Endothelial cell of hepatic sinusoid (primary cell): ENCODE results near the gene KAZALD1.

Experiments
- in situ Hi-C: cut with HindIII; loops from 2 replicates; pipeline ENCODE4 v1.10.0; 2017; ENCODE audit warnings: low sequenced_read_pairs

The KAZALD1 gene

DNA sequence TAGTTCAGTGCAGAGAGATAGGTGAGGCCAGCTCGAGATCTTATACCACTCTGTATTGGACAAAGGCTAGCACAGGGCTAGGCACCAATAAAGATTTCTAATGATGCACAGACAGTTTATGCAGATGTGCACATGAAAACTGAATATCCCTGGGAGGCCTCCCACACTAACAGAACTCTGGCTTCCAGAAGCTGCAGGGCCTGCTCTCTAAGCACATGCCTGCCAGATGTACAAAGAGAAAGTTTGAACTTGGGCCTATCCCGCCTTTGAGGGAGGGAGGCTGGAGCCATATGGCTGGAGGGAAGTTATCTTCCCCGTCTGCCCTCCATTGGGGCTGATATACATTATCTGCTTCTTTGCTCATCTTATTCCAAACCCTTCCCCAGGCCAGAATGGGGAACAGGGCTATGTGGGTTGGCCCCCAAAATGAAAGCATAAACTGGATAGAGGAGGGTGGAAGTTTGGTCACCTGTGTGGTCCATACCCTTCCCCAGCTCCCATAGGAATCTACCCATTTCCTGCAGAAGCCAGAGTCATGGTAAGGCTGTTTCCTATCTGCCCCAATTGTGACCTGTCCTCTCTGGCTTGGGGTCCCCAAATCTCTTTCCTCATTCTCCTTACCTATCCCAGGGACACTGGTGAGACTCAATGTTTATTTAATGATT lies 3.8 kb downstream of the KAZALD1 start:
- in situ Hi-C loops, result no loop called here

DNA sequence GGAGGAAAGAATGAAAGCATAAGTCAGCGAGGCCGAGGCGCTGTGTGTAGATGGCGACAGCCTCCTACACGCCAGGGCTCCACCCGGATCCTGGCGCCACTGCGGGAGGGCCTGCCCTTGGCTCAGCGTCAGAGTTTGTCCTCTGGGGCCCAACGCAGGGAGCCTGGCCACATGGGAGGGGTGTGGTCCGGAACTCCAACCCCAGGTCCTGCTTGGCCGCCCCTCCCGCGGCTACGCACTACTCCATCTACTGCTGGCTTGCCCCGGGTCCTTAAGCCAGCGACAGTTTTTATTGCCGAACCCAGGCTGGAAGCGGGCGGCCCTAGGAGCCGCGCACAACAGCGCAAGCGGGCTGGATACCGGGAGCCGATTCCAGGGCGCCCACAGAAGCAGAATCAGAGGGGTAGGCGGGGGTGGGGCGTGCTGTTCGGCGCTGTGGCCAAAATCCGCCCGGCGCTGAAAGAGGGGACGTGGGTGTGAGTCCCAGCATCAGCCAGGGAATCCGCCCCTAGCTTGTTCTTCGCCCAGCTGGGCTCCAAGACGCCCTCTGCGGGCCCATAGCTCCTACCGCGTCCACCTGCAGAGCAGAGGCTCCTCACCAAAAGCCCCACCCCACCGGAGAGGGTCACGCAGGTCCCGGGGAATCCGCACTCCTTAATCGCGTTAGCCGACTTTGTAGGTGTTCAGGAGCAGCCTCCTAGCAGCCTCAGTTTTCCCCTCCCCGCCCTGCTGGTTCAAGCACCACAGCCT lies 4.5 kb downstream of the KAZALD1 start:
- in situ Hi-C loops, result no loop called here

- in situ Hi-C loops, result no loop called here
Observed at GRCh38 chr10:101066896-101067355, 5.1 kb downstream of the KAZALD1 start.

DNA sequence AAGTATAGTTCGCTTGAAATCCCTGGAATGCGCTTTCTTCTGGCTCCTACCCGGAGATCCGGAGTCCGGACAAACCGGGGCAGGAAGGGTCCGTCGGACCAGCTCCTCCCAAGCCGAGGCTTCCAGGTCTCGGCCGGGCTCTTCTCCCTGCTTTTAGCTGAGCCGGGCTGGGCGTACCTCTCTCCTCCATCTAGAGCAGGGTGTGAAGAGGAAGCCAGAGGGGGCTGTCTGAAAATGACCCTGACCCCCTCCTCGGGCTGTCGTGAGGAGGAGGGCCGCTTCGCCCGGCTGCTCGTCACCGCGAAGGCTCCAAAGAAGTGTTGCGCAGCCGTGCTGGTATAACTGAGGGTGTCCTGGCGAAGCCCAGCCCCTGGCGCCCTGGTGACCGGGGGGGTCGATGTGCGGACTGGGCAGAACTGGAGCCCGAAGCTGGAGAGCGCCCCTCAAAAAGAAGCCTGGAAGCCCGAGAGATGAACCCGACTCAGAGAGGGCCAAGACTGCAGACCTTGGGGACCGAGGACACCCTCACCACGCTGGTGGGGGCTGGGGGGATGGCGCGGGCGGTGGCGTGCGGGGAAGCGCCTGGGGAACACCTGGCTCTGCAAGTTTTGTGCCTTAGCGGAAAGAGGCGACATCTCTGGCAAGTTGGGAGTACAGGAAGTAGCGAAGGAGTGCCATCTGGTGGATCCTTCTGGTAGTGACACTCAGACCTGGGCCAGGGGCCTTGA lies 5.7 kb downstream of the KAZALD1 start:
- in situ Hi-C loops, result no loop called here

- in situ Hi-C loops, result no loop called here
Observed at GRCh38 chr10:101069441-101069840, 7.7 kb downstream of the KAZALD1 start.

DNA sequence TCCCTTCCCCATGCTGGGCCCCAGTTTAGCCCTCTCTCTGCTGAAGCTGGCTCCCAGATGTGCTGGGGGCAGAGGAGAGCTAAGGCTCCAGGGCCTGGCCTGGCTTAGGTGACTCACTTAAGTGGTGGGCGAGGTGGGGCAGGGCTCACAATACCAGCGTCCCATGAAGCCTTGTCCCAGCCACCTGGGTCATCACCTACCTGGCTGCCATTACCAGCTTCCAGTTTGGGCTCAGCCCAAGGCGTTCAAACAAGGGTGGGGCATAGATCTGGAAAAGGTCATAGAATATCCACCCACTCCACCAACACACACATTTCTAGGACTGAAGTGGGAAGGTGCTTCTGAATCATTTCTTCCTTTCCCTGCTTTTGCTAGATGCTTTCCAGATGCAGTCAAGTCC lies 8.3 kb downstream of the KAZALD1 start:
- in situ Hi-C loops, result loop anchor here (5.0 kb wide), 1 partner anchor 92 kb away; no protein-coding TSS in a partner anchor

- in situ Hi-C loops, result loop anchor here (5.0 kb wide), 1 partner anchor 91 kb away; no protein-coding TSS in a partner anchor
Observed at GRCh38 chr10:101071267-101071884, 9.6 kb downstream of the KAZALD1 start.

GRCh38 chr10:101071885-101072433 lies 10.2 kb downstream of the KAZALD1 start:
- in situ Hi-C loops, result loop anchor here (5.0 kb wide), 1 partner anchor 90 kb away; no protein-coding TSS in a partner anchor

DNA sequence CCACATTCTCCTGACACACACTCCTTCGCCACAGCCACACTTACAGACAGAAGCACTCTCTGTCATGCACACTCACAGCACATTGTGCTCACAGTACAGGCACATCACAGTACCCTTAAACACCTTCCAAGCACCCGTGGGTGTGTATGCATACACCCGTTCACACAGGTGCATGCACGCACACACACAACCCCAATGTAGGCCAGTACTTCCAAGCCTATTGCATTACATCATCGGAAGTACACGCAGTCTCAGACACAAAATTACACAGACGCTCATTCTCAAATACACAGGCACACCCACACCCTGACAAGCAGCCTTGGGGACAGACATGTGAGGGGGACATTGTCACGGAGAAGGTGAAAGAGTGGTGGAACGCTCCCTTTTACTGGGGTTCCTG lies 11.1 kb downstream of the KAZALD1 start:
- in situ Hi-C loops, result loop anchor here (5.0 kb wide), 1 partner anchor 89 kb away; no protein-coding TSS in a partner anchor

GRCh38 chr10:101073631-101074030 lies 11.8 kb downstream of the KAZALD1 start:
- in situ Hi-C loops, result loop anchor here (5.0 kb wide), 1 partner anchor 89 kb away; no protein-coding TSS in a partner anchor

- in situ Hi-C loops, result no loop called here
Observed at GRCh38 chr10:101075775-101076174, 14.0 kb downstream of the KAZALD1 start.

- in situ Hi-C loops, result no loop called here
Observed at GRCh38 chr10:101076630-101077029, 14.8 kb downstream of the KAZALD1 start.

DNA sequence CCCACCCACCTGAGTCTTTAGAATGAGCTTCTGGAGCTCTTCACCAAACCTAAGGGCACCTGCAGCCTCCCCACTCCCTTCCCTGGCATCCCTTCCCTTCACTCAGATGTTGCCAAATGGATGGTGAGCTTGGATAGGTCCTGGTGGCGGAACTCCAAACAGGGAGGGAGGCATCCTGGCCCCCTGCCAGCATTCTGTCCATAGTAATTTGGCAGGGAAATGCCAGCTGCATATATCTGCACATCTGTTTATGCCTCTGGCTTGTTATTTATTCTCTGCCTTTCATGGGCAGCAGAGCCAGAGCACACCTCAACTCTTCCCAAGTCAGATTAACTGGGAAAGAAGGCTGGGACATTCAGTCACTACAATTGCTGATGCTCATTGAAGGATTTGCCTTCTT lies 18.1 kb downstream of the KAZALD1 start:
- in situ Hi-C loops, result no loop called here

- in situ Hi-C loops, result no loop called here
Observed at GRCh38 chr10:101080933-101081931, 19.4 kb downstream of the KAZALD1 start.

DNA sequence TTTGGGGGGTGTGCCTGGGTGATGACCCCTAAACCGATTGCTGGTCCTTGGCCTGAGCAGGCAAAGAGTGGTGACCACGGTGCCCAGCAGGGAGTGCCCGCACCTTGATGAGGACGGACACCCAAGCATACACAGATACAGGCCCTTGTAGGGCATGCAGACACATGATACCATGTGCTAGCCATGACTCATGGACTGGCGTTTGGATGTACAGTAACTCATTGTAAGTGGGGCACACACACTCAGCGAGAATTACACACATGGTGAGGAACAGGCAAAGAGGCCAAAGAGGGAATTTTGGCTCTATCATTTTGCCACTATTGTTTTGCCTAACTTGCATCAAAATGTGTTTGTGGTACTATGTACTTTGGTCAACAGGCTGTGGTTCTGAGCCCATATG lies 24.1 kb downstream of the KAZALD1 start:
- in situ Hi-C loops, result no loop called here

DNA sequence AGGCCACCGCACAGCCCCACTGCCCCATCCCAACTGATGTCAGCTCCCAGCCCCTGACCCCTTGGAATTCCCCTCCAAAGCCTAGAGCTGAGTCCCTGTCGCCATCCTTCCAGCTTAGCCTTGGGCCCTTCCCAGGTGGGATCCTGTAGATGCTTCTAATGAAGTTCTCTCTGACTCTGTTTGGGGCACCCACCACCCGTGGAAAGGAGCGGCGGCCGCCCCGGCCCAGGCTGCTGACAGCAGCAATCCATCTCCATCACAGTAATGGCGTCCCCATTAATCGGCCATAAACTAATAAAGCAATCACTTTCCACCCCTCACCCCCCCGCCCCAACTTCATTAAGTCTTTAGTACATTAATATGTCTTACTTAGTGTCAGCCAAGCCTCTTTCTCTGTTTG lies 25.6 kb downstream of the KAZALD1 start:
- in situ Hi-C loops, result no loop called here

DNA sequence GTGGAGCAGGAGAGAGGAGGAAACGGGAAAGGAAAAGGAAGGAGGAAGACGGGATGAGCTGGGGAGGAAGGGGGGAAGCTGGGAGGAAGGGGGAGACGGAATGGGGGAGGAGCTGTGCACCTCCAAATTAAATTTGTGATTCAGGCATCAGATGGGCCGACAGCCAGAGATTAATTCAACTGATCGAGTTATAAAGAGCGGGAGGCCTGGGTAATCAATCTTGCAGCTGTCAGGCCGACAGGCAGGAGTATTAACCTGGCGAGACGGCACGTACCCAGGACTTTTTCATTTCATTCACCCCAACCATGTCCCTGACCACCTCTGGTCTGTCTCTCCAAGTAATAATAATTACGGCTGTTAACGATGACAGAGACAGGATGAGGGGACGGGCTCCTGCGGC lies 26.2 kb downstream of the KAZALD1 start:
- in situ Hi-C loops, result no loop called here

DNA sequence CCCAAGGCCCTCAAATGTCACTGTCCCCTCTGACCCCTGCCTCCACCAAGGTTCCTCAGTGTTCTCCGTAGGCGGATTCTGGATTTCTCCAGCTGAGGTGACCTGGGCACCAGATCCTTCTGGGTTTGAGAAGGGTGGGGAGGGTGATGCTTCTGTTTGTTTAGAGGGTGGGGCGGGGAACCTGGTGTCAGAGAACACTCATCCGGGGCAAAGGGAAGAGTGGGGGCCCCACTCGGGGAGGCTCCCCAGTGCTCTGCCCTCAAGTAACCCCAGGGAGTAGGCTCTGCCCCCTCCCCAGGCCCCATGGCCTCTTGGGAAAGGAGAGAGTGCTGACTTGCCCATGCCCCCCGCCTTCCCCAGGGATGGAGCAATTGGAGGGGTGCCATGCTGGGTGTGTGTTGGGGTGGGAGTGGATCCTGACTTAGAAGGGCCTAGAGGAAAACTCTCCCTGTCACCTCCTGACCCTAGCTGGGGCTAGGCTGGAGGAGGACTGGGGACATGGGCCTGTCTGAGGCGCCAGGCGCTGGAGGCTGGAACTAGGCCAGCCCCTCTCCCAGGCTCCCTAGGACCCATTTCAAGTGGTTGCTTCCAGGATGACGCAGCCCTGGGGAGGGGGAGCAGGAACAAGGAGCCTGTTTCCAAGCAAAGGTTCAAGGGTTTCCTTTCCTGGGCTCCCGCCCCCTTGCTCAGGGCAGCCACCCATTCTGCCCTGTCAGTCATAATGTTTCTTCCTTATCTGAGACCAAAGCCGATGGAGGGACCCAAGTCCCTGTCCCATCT lies 27.9 kb downstream of the KAZALD1 start:
- in situ Hi-C loops, result no loop called here

DNA sequence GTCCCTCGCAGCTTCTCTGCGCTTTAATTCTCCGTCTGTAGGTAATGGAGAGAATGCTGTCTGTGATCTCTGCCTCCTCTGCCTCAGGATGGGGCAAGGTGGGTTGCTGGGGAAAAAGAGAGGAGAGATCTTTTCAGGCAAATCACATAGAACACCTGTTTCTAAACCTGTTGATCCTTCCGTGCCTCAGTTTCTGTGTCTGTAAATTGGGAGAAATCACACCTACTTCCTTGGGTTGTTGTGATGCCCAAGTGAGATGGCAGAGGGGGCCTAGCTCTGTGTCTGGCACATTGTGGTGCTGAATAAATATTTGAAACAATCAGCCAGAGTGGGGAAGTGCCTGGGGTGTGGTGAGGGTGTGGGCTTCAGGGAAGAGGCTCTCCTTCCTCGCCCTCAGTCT lies 28.8 kb downstream of the KAZALD1 start:
- in situ Hi-C loops, result no loop called here
